Measurements from ENCODE around the gene GPAT3.
A peak's percentile ranks its signal among the peaks of the same experiment; 100 is the strongest.
"Not testable (repeated sequence)": the region's sequence is repeated elsewhere in the genome, so short reads cannot be mapped to it uniquely, and the experiment has no call there.

GPAT3 gene

DNA sequence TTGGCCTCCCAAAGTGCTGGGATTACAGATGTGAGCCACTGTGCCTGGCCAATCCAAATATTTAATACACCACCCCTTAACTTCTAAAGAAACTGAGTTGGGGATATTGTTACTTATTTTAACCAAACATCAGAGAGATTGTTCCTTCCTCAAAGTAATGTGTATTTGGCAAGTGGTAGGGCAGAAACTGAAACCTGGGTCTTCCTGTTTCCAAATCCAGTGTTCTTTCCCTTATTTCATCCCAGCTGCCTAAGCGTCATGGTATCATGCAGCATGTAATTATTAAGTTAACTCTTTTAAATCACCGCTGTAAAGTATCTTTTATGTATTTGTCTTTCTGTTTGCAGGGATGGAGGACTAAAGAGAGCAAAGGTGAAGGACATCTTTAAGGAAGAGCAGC lies 68.4 kb downstream of the GPAT3 start:
- no peak for DNase-seq (ENCODE audit: low spot score)

DNA sequence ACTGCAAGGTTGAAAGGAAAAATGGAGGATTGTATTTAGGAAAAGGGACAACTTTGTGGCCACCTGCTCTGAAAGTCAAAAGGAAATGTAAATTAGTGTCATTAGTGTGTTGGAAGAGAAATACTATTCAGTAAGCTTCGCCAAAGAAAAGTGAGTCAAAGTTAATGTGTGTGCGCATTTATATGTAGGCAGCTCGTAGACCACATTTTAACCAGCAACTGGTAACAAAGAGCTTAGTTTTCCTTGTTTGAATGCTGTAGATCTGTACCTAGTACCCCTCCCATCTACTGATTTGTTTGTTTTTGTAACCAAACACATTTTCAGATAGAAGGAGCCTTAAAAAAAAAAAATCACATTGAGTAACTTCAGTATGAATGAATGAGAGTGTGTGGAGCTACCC lies 69.3 kb downstream of the GPAT3 start:
- DNase-seq (ENCODE audit: low spot score): no peak

DNA sequence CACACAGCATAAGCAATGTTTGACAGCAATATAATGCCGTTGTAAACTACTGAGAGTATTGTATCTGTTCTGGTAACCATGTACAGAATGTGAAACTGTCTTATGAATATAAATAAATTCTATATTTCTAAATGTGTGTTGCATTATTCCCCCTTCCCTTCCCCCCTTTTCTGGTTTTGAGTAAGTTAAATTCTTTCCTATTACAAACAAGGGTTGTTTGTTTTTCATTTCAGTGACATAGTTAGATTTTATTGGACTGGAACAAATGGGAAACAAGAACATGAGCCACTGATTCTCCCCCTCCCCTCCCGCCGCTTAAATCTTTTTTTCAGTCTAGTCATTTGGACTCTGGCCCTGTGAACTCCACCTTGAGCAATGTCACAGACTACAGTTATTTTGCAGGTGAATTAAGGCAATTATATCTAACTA lies 69.8 kb downstream of the GPAT3 start:
- no peak for DNase-seq (ENCODE audit: low spot score)

DNA sequence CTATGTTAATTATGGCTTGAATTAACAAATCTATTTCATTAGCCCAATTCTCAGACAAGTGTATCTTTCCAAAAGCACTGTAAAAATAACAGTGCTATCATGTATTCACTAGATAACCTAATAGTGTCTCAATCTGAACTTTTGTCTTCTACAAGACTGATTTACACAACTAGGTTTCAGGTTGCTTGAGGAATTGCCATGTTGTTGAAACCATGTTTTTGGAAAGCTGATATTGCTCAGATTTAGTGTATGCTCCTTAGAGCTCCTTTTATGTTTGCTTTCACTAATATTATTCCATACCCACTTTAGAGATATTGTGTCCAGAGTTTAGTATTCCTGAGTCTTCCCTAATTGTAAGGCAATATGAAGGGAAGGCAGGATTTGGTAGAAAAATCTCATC lies 70.6 kb downstream of the GPAT3 start:
- DNase-seq (ENCODE audit: low spot score): no peak

DNA sequence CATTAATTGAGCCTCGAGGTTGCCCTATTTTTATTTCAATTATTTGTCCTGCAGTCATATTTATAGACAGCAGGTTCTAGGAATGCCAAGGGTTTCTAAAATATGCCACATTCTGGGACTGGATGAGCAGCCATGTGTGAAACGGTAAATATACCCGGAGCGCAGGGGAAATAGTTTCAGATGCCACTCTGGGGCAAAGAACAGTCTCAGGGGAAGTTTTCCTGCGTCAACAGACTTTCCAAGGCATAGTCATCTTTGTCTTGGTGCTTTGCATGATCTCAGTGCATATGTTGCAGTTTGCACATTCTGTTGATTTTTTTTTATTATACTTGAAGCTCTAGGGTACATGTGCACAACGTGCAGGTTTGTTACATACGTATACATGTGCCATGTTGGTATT lies 71.0 kb downstream of the GPAT3 start:
- DNase-seq (ENCODE audit: low spot score): no peak

DNA sequence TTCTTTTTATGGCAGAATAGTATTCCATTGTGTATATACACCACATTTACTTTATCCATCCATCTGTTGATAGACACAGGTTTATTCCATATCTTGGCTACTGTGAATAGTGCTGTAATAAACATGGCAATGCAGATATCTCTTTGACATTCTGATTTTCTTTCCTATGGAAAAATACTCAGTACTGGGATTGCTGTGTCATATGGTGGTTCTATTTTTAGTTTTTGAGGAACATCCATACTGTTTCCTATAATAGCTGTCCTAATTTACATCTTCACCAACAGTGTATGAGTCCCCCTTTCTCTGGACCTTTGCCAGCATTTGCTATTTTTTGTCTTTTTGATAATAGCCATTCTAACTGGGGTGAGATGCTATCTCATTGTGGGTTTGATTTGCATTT lies 73.5 kb downstream of the GPAT3 start:
- no peak for DNase-seq (ENCODE audit: low spot score)

DNA sequence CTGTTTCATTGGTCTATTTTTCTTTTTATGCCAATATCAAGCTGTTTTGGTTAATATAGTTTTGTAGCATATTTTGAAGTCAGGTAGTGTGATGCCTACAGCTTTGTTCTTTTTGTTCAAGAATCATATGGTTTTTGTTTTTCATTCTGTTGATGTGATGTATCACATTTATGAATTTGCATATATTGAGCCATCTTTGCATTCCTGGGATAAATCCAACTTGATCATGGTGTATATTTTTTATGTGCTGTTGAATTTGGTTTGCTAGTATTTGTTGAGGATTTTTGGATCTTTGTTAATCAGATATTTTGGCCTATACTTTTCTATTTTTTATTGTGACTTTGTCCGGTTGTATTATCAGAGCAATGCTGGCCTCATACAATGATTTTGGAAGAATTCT lies 74.8 kb downstream of the GPAT3 start:
- no peak for DNase-seq (ENCODE audit: low spot score)

DNA sequence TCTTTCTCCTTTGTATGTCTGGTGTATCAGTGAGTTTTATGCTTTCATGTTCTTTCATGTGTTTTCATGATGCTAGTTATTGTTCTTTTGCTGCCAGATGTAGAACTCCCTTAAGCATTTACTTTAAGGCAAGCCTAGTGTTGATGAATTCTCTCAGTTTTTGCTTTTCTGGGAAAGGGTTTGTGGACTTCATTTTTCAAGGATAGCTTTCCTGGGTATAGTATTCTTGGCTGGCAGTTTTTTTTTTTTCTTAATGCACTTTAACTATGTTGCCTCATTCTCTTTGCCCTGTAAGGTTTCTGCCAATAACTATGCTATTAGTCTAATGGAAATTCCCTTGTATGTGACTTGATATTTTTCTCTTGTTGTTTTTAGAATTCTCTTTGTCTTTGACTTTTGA lies 77.1 kb downstream of the GPAT3 start:
- DNase-seq (ENCODE audit: low spot score): no peak

DNA sequence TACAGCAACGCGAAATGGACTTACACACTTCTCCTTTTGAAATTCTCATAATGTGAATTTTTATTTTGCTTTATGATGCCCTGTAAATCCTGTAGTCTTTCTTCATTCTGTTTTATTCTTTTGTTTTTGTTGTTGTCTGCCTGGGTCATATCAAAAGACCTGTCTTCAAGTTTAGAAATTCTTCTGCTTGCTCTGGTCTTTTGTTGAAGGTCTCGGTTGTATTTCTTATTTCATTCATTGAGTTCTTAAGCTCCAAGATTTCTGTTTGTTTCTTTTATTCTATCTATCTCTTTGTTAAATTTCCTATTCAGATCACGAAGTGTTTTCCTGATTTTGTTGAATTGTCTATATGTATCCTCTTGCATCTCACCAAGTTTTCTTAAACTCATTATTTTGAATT lies 78.1 kb downstream of the GPAT3 start:
- no peak for DNase-seq (ENCODE audit: low spot score)

DNA sequence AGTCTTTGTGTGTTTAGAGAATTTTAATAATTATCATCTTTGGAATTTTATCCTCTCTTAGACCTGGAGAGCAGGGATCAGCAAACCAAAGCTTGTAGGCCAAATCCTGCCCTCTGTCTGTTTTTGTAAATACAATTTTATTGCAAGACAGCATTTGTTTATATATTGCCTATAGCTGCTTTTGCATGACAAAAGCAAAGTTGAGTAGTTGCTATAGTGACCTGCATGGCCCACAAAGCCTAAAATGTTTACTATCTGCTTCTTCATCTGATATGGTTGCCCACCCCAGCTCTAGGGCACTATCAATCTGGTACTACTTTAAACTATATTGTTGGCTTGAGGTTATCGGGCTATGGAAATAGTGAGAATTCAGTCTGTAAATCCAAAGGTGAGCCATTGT lies 80.3 kb downstream of the GPAT3 start:
- no peak for DNase-seq (ENCODE audit: low spot score)

DNA sequence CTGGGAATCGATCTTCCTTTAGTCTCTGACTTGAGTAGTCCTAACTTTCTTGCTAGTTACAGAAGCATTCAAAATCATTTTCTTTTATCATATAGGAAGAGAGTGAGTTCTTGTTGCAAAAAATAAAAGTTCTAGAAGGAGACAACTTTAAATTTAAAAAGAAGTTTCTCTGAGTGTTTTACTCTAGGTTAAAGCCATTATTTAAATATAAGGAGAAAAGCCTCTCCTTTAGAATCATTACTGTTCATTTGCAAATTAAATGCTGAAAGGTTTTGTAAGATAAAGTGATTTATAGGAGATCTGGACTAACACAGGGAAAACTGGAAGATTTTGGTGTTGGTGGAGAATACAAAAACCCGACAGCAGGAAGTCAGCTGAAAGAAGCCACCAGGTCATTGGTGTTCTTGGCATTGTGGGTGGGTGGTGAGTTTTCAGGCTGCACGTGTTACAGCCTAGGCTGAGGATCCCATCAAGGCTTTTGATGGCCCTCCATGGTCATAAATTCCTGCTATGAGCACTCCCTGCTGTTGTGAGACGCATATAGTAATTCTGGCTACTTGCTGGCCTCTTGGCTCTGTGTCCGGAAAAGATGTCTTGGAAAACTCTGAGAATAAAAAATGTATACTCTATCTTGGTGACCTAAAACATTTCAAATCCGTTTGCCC lies 81.6 kb downstream of the GPAT3 start:
- DNase-seq (ENCODE audit: low spot score): no peak

DNA sequence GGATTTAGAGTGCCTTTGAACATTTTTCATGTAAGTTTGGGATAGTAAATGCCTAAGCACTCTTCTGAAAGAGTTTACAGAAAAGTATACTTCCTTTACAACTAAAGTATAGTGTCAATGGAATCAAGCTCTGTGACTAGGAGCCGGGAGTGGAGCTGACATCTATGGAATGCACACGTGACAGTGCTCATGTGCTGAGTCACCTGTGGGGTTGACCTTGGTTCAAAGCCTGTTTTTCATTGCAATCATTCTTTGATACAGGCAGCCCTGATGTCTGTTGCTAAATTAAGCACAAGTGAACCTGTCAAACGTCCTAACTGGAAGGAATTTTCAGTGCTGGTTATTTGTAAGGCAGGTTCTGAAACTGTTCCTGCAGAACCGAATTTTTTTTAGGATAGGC lies 82.5 kb downstream of the GPAT3 start:
- DNase-seq (ENCODE audit: low spot score): peak; percentile 71

DNA sequence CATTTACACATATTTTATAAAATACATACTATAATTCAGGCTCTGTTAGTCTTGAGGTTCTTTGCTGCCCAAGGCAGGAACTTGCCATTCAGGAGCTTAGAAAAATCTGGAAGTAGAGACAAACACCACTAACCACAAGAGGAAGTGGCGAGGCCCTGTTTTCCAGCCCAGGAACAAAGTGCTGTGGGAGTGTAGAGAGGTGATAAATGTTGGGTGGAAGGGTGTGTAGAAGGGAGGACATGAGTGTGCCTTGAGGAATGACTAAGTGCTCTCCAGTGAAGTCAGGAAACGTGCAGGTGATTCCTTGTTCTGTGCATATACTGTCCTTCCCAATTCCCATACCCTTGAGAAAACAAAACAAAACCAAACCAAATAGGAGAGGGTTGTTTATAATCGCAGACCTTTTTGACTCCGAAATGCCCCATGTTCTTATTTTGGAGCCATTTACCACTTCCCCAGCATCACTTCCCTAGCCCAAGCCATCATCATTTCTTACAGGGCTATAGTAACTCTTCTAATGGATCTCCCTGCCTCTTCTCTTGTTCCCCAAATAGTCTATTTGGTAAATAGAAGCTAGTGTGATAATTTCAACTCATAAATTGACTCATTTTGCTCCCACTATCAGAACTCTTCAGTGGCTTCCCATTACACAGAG lies 83.2 kb downstream of the GPAT3 start:
- peak; percentile 24 for DNase-seq (ENCODE audit: low spot score)

DNA sequence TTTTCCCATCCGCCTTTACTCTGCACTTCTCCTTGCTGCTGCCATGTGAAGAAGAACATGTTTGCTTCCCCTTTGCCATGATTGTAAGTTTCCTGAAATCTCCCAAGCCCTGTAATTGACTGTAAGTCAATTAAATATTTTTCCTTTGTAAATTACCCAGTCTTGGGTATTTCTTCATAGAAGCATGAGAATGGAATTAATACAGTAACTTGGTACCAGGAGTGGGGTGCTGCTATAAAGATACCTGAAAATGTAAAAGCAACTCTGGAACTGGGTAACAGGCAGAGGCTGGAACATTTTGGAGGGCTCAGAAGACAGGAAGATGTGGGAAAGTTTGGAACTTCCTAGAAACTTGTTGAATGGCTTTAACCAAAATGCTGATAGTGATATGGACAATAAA lies 86.2 kb downstream of the GPAT3 start:
- DNase-seq (ENCODE audit: low spot score): not testable (repeated sequence)

DNA sequence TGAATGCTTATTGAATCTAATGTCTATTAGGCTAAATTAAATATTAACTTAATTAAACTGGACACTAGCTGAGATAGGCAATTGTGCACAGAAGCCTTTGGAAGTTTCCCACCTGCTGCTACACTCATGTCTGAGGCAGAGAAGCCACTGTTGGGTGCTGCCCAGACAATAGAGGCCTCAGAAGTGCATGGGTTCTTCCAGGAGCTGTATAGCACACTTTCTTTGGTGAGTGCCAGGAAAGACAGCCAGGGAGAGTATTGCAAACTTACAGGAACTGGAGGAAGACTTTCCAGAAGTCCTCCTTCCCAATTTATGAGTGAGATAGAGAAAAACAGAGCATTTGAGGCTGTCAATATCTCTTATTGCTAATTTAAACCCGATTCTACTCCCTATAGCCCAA lies 89.9 kb downstream of the GPAT3 start:
- DNase-seq (ENCODE audit: low spot score): no peak

DNA sequence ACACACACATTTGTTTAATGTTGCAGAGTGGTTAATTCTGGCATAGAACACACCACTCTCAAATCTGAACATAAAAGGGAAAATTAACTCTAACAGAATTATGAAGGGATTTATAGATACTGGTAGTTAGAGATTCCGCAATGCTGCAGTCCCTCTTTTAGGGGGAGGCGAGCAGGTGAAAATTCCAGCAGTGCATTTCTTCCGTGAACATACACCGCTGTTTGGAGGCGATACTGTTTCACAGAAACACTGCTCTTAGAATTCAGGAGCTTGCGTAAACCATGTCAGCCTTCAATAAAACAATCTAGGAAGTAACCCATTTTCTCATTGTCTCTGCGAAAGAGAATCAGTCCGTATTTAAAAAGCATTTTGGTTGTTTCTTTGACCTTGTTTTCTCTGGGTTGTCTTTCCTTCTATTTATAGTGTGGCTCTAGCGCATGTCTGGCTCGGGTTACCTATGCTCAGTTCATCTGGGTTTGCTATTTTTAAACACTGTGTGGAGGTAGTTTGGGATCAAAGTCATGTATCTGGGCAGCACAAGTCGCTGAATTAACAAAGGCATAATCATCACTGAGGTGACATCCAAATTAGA lies 90.4 kb downstream of the GPAT3 start:
- DNase-seq (ENCODE audit: low spot score): no peak

DNA sequence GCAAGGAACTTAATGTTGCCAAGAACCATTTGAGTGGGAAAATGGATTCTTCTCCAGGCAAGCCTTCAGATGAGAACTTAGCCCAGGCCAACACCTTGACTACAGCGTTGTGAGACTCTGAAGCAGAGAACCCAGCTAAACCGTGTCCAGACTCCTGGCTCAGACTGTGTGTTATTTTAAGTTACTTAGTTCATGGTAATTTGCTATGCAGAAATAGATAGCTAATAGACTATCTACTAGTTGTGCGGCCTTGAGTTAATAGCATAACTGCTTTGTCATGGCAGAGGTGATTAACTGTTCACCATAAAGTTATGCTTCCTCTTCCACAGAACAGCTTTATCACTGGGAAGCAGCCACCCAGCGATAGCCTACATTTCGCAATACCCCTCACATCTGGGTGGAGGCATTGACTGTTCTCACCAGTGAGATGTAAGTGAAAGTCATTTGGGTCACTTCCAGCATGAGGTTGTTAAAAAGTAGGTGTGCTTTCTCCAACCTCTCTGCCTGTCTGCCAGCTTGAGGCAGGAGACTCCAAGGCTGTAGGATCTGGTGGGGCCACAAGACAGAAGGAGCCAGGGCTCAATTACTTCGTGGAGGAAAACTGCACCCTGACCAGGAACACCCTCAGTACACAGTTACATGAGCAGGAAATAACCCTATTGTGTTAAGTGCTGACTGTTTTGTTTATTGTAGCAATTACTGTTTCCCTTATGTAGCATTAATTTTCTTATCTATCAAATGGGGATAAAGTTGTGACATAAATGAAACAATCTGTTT lies 94.2 kb downstream of the GPAT3 start:
- DNase-seq (ENCODE audit: low spot score): peak; percentile 37

DNA sequence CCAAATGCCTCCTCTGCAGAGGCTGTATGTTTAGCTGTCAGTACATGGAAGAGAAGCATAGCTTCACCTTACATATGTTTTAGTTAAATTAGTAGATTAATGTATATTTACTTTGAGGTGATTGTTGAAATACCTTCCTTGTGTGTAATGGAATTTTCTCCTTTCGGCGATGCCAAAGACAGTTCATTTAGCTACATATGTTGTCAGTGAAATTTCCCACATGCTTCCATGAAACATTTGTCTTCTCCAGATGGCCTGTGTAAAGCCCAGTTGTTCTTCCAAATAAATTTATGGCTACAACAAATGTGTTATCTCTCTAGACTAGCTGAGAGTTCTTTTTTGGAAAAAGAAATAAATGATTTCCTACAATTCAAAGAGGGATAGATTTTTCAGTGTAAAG lies 95.2 kb downstream of the GPAT3 start:
- no peak for DNase-seq (ENCODE audit: low spot score)

DNA sequence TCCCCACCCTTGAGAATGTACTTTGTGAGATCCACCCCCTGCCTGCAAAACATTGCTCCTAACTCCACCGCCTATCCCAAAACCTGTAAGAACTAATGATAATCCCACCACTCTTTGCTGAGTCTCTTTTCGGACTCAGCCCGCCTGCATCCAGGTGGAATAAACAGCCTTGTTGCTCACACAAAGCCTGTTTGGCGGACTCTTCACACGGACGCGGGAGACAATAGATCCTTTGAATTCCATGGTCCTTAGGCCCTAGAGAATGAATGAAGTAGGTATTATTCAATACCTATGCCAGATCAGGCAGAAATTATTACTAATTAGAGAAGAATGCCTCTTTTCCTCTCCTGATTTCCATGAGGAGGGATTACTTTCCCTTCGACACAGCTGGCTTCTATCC lies 101.0 kb downstream of the GPAT3 start:
- DNase-seq (ENCODE audit: low spot score): no peak

DNA sequence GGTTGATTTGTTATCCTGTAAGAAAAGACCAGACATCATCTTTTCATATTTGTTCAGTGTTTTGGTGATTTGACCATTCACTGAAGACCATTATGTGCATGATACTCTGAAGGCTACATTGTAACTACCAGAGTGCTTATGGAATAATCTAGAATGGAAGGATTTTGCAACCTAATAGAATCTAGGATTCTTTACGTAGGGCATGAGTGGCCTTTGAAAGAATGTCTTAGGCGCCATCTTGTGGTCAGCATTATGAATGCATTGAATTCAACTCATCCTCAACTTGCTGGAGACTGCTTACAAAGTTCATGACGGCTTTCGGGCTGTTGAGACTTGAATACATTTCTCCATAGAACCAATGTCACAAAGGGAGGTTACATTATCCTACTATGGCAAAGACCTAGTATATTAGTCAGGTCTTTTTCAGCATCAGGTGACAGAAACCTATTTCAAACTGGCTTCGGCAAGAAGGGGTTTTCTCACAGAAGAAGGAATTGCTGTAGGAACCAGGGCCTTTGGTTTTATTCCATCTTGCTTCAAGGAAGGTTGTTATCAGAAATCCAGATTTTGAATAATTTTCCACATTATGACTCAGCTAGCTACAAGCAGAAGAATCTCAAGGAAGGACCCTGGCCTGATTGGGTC lies 104.1 kb downstream of the GPAT3 start:
- peak; percentile 77 for DNase-seq (ENCODE audit: low spot score)

DNA sequence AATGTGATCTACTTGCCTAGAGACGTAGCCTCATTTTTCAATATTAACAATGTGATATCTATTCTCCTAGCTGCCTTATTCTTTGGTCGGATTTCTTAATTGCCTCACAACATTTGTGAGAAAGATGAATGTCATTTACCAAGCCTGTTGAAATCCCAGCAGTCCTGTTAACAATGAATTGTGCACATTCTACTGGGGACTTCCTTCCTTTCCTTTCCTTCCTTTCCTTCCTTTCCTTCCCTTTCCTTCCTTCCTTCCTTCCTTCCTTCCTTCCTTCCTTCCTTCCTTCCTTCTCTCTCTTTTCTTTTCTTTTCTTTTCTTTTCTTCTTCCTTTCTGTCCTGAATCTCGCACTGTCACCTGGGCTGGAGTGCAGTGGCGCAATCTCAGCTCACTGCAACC lies 107.1 kb downstream of the GPAT3 start:
- no peak for DNase-seq (ENCODE audit: low spot score)

Measured in AG20443 (cell line).